ENCODE measurements around the gene ZNF518A.

ZNF518A gene

GRCh38 chr10:96129387-96130325 lies at the start of gene ZNF518A:
ZNF518A (plus strand) TSS chr10:96130297; CDS start chr10:96156323, 26,026 bp downstream.
- peak; percentile 98 for DNase-seq (ENCODE audit: extremely low read depth, low read depth)

GRCh38 chr10:96082153-96082552 lies 47.9 kb upstream of the ZNF518A start:
- no peak for TF ChIP-seq CTCF (IDR thresholded peaks at IDR 0.05; ENCODE audit: low read depth, low read length)

More at GRCh38 chr10:96129387-96130325, at the start of gene ZNF518A:
- no peak for TF ChIP-seq CTCF (IDR thresholded peaks at IDR 0.05; ENCODE audit: low read depth, low read length)

GRCh38 chr10:96082748-96083147 lies 47.3 kb upstream of the ZNF518A start:
- no peak for TF ChIP-seq CTCF (IDR thresholded peaks at IDR 0.05; ENCODE audit: low read depth, low read length)
- no peak for DNase-seq (ENCODE audit: extremely low read depth, low read depth)

More at GRCh38 chr10:96082153-96082552, 47.9 kb upstream of the ZNF518A start:
- no peak for DNase-seq (ENCODE audit: extremely low read depth, low read depth)

- no peak for DNase-seq (ENCODE audit: extremely low read depth, low read depth)
- no peak for TF ChIP-seq CTCF (IDR thresholded peaks at IDR 0.05; ENCODE audit: low read depth, low read length)
These were observed 41.0 kb upstream of the ZNF518A start for GRCh38 chr10:96089116-96089515.

GRCh38 chr10:96089670-96090462 lies 40.2 kb upstream of the ZNF518A start:
- no peak for TF ChIP-seq CTCF (IDR thresholded peaks at IDR 0.05; ENCODE audit: low read depth, low read length)
- DNase-seq (ENCODE audit: extremely low read depth, low read depth) = peak; percentile 96

- no peak for DNase-seq (ENCODE audit: extremely low read depth, low read depth)
- no peak for TF ChIP-seq CTCF (IDR thresholded peaks at IDR 0.05; ENCODE audit: low read depth, low read length)
These were observed 39.7 kb upstream of the ZNF518A start for GRCh38 chr10:96090463-96090800.

Measured in AG09319 (cell line).